ENCODE data around the gene TNP2.
A peak's percentile ranks its signal among the peaks of the same experiment; 100 is the strongest.

Gene TNP2

DNA sequence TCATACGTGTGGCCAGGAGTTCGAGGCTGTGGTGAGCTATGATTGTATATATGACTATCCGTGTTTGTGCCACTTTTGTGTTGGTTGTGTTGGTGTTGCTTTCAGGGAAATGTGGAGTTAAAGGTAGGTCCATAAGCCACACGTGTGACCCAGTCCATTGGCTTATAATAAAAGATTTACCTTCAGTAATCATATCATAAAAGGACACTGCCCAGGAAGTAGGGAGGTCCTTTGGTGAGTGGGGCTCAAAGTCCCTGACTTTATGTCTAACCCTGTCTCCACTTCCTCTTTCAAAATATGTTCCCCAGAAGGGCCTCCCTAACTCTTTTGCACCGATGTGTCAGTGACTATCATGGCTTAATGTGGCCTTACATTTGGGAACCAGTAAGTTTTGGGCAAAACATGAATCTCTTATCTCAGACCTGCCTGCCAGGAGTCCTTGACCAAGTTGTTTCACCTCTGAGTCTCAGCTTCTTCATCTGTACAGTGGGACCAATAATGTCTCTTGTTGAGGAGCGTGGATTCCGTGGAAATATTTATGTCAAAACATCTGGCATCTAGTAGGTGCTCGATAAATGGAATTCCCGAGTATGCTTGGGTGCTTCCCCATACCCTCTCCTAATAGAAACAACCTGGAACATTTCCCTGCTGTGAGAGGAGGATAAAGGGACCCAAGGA is 4.8 kb downstream of the TNP2 start:
- ATAC-seq (ENCODE audit: insufficient read depth, low read depth) (no peak), DNase-seq (no peak)
- Histone ChIP-seq H3K4me3 (ENCODE audit: low read depth in 1 of 2, low read length in 2 of 2) (no peak overlapping the region), H3K27ac (ENCODE audit: low read length) (no peak overlapping the region), H3K36me3 (ENCODE audit: insufficient read depth, low read length) (no peaks in the 10 kb centered on the region), H3K27me3 (ENCODE audit: insufficient read depth, low read length, poor library complexity) (no peaks in the 10 kb centered on the region), H3K4me2 (ENCODE audit: insufficient read depth, low read length) (no peak overlapping the region), H2AFZ (ENCODE audit: low read depth, low read length) (no peak overlapping the region), H3K9ac (ENCODE audit: low read depth, low read length) (no peak overlapping the region), H3K4me1 (ENCODE audit: insufficient read depth, low read length) (peaks cover 3% of the 10 kb centered on the region), H3K79me2 (ENCODE audit: insufficient read depth, low read length) (no peaks in the 10 kb centered on the region), H3K9me3 (ENCODE audit: insufficient read depth, low read length, severe bottlenecking) (no peaks in the 10 kb centered on the region), H4K20me1 (ENCODE audit: insufficient read depth, low read length) (no peaks in the 10 kb centered on the region)
- TF ChIP-seq EZH2 (IDR thresholded peaks at IDR 0.05; ENCODE audit: borderline replicate concordance, low read depth, low read length, severe bottlenecking), result no peak
- TF ChIP-seq, protein P1, sequence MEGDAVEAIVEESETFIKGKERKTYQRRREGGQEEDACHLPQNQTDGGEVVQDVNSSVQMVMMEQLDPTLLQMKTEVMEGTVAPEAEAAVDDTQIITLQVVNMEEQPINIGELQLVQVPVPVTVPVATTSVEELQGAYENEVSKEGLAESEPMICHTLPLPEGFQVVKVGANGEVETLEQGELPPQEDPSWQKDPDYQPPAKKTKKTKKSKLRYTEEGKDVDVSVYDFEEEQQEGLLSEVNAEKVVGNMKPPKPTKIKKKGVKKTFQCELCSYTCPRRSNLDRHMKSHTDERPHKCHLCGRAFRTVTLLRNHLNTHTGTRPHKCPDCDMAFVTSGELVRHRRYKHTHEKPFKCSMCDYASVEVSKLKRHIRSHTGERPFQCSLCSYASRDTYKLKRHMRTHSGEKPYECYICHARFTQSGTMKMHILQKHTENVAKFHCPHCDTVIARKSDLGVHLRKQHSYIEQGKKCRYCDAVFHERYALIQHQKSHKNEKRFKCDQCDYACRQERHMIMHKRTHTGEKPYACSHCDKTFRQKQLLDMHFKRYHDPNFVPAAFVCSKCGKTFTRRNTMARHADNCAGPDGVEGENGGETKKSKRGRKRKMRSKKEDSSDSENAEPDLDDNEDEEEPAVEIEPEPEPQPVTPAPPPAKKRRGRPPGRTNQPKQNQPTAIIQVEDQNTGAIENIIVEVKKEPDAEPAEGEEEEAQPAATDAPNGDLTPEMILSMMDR (IDR thresholded peaks at IDR 0.05; ENCODE audit: borderline replicate concordance, extremely low read depth, low read length, poor library complexity, severe bottlenecking), result no peak

DNA sequence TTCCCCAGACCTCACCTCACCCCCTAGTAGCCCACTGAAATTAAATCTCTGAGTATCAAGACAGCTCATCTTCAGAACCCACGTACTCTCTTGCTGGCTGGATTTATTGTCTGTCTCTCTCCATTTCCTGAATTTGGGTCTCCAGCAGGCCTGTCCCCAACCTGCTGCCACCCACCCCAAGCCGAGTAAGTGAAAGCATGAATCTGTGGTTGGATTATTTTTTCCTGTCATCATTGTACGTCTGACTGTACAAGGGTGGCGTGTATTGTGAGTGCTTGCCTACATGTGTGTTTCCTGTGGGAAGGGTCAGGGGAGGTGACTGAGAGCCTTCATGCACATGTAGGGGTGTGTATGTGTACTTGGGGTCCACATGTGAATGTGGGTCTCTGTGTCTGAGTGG is 5.4 kb downstream of the TNP2 start:
- TF ChIP-seq, protein P1 (IDR thresholded peaks at IDR 0.05; ENCODE audit: borderline replicate concordance, extremely low read depth, low read length, poor library complexity, severe bottlenecking), result no peak
- no peak for TF ChIP-seq EZH2 (IDR thresholded peaks at IDR 0.05; ENCODE audit: borderline replicate concordance, low read depth, low read length, severe bottlenecking)
- DNase-seq, result no peak
- no peak overlapping the region for H3K9ac ChIP-seq (ENCODE audit: low read depth, low read length)

GRCh38 chr16:11262915-11263314 is 6.2 kb downstream of the TNP2 start:
- no peaks in the 10 kb centered on the region for H3K9me3 ChIP-seq (ENCODE audit: insufficient read depth, low read length, severe bottlenecking)
- no peak overlapping the region for H3K4me3 ChIP-seq (ENCODE audit: low read depth in 1 of 2, low read length in 2 of 2)
- H2AFZ ChIP-seq (ENCODE audit: low read depth, low read length), result no peak overlapping the region
- no peaks in the 10 kb centered on the region for H3K79me2 ChIP-seq (ENCODE audit: insufficient read depth, low read length)
- H4K20me1 ChIP-seq (ENCODE audit: insufficient read depth, low read length), result no peaks in the 10 kb centered on the region
- H3K9ac ChIP-seq (ENCODE audit: low read depth, low read length), result no peak overlapping the region
- no peaks in the 10 kb centered on the region for H3K36me3 ChIP-seq (ENCODE audit: insufficient read depth, low read length)
- TF ChIP-seq, protein P1 (IDR thresholded peaks at IDR 0.05; ENCODE audit: borderline replicate concordance, extremely low read depth, low read length, poor library complexity, severe bottlenecking), result no peak
- TF ChIP-seq EZH2 (IDR thresholded peaks at IDR 0.05; ENCODE audit: borderline replicate concordance, low read depth, low read length, severe bottlenecking), result no peak
- ATAC-seq (ENCODE audit: insufficient read depth, low read depth), result no peak
- peaks cover 17% of the 10 kb centered on the region for H3K4me1 ChIP-seq (ENCODE audit: insufficient read depth, low read length)
- no peak overlapping the region for H3K4me2 ChIP-seq (ENCODE audit: insufficient read depth, low read length)
- no peak overlapping the region for H3K27ac ChIP-seq (ENCODE audit: low read length)
- H3K27me3 ChIP-seq (ENCODE audit: insufficient read depth, low read length, poor library complexity), result no peaks in the 10 kb centered on the region
- no peak for DNase-seq

More for the DNA sequence above, 5.4 kb downstream of the TNP2 start:
- H3K9me3 ChIP-seq (ENCODE audit: insufficient read depth, low read length, severe bottlenecking), result no peaks in the 10 kb centered on the region
- no peaks in the 10 kb centered on the region for H4K20me1 ChIP-seq (ENCODE audit: insufficient read depth, low read length)
- H3K4me2 ChIP-seq (ENCODE audit: insufficient read depth, low read length), result no peak overlapping the region
- H3K27me3 ChIP-seq (ENCODE audit: insufficient read depth, low read length, poor library complexity), result no peaks in the 10 kb centered on the region
- no peak overlapping the region for H3K4me3 ChIP-seq (ENCODE audit: low read depth in 1 of 2, low read length in 2 of 2)
- ATAC-seq (ENCODE audit: insufficient read depth, low read depth), result peak; percentile 40
- no peak overlapping the region for H3K27ac ChIP-seq (ENCODE audit: low read length)
- H3K79me2 ChIP-seq (ENCODE audit: insufficient read depth, low read length), result no peaks in the 10 kb centered on the region
- H2AFZ ChIP-seq (ENCODE audit: low read depth, low read length), result no peak overlapping the region
- peaks cover 9% of the 10 kb centered on the region for H3K4me1 ChIP-seq (ENCODE audit: insufficient read depth, low read length)
- H3K36me3 ChIP-seq (ENCODE audit: insufficient read depth, low read length), result no peaks in the 10 kb centered on the region
